GM12878 (cell line): Measurements from ENCODE around the gene CCNY. TPM values are rescaled to one million over a fixed set of nuclear protein-coding genes. Genes with fewer than 3 reads are reported as not detected.

ENCODE experiments used
- ATAC-seq: fragments of 200-7000 bp; cut with Tn5 transposase; 3 replicates; pipeline ENCODE4 v1.9.1; 2020; ENCODE audit warnings: mild to moderate bottlenecking, moderate library complexity
- BruUV-seq: library from RNA; stranded (reverse); fragments of 400-500 nt; replicated peaks from 2 replicates; lab custom pipeline; 2021; lab: Mats Ljungman, UMichigan
- CTCF ChIA-PET: fragments of 300-600 bp; sonication (Branson Sonifier 250); formaldehyde crosslinking; extraction: SDS; loops from one replicate; lab custom pipeline; 2021; ENCODE audit warnings: inconsistent platforms; lab: Yijun Ruan, JAX
- POLR2A ChIA-PET: fragments of 350-600 bp; formaldehyde crosslinking; extraction: SDS; loops from one replicate; lab custom pipeline; 2021; ENCODE audit warnings: inconsistent platforms; lab: Charles Lee
- RAD21 ChIA-PET: fragments of 300-600 bp; sonication (Branson Sonifier 250); formaldehyde crosslinking; loops from one replicate; lab custom pipeline; 2023; ENCODE audit warnings: antibody characterized with exemption; ENCODE audit not compliant: unreplicated experiment; lab: Charles Lee
- SMC1A ChIA-PET: fragments of 300-600 bp; sonication (Branson Sonifier 250); formaldehyde crosslinking; loops from one replicate; lab custom pipeline; 2023; ENCODE audit not compliant: unreplicated experiment, uncharacterized antibody; lab: Charles Lee
- DNase-seq: peaks from one replicate; pipeline ENCODE4 v3.0.0-alpha.2; 2011; ENCODE audit warnings: low read depth, low spot score
- FAIRE-seq: peaks from 3 replicates; lab custom pipeline; 2011; peaks lifted over from hg19 to GRCh38; lab: Jason Lieb, UNC
- H2AFZ ChIP-seq: 2 replicates; pipeline ENCODE4 v1.6.0; 2011; ENCODE audit warnings: low read depth, low read length, control low read depth; ENCODE audit not compliant: control insufficient read depth
- H3K27ac ChIP-seq: 2 replicates; pipeline ENCODE4 v1.5.1; 2011; ENCODE audit warnings: control low read depth; ENCODE audit not compliant: control insufficient read depth, insufficient read depth
- H3K27me3 ChIP-seq, 2 experiments: replicated peaks in 1 of 2; 2 replicates each; pipeline versions ENCODE4 v1.6.0 to v1.6.1; 2011; ENCODE audit warnings: low read length in 1 of 2; ENCODE audit not compliant: control insufficient read depth in 2 of 2, insufficient read depth in 2 of 2
- H3K36me3 ChIP-seq, 2 experiments: 2 replicates each; pipeline ENCODE4 v1.5.1; 2011; ENCODE audit warnings: low read length in 1 of 2; ENCODE audit not compliant: control insufficient read depth in 2 of 2, insufficient read depth in 2 of 2
- H3K4me1 ChIP-seq: 2 replicates; pipeline ENCODE4 v1.6.1; 2011; ENCODE audit warnings: mild to moderate bottlenecking, low read length, moderate library complexity, mixed read lengths; ENCODE audit not compliant: control insufficient read depth, insufficient read depth
- H3K4me2 ChIP-seq: 2 replicates; pipeline ENCODE4 v1.6.0; 2011; ENCODE audit warnings: control low read depth; ENCODE audit not compliant: control insufficient read depth, insufficient read depth
- H3K4me3 ChIP-seq: fragments of 200-600 bp; sonication (generic); 2 replicates; pipeline ENCODE4 v1.5.1; 2016
- H3K79me2 ChIP-seq: 2 replicates; pipeline ENCODE4 v1.6.0; 2011; ENCODE audit warnings: low read length; ENCODE audit not compliant: control insufficient read depth, insufficient read depth
- H3K9ac ChIP-seq: 2 replicates; pipeline ENCODE4 v1.8.0; 2011; ENCODE audit warnings: low read length, control low read depth, mixed read lengths; ENCODE audit not compliant: control insufficient read depth, insufficient read depth
- H3K9me3 ChIP-seq: replicated peaks from 3 replicates; pipeline ENCODE4 v1.5.1; 2011; ENCODE audit warnings: mild to moderate bottlenecking, low read length; ENCODE audit not compliant: control insufficient read depth, insufficient read depth
- H4K20me1 ChIP-seq: 2 replicates; pipeline ENCODE4 v1.6.0; 2011; ENCODE audit not compliant: control insufficient read depth, insufficient read depth
- ESRRA ChIP-seq: IDR thresholded peaks from 2 replicates; pipeline ENCODE4 v1.6.1; 2012; ENCODE audit warnings: mild to moderate bottlenecking, low read length, improper control_type of control experiment
- JUND ChIP-seq: IDR thresholded peaks from 2 replicates; pipeline ENCODE4 v1.6.1; 2012; ENCODE audit warnings: low read depth, mild to moderate bottlenecking, low read length, improper control_type of control experiment, moderate library complexity
- KAT2A ChIP-seq: conservative IDR thresholded peaks from 2 replicates; pipeline ENCODE4 v1.6.1; 2011; ENCODE audit warnings: low read depth, low read length; ENCODE audit not compliant: control insufficient read depth
- LARP7 ChIP-seq: fragments of 450-650 bp; IDR thresholded peaks from 2 replicates; pipeline ENCODE4 v1.6.1; 2017; ENCODE audit warnings: mild to moderate bottlenecking
- MYC ChIP-seq: IDR thresholded peaks from 2 replicates; pipeline ENCODE4 v1.6.1; 2011; ENCODE audit warnings: mild to moderate bottlenecking, low read length, moderate library complexity, inconsistent platforms; ENCODE audit not compliant: insufficient read depth, insufficient replicate concordance, insufficient read length, severe bottlenecking
- NBN ChIP-seq: fragments of 450-650 bp; IDR thresholded peaks from 2 replicates; pipeline ENCODE4 v1.6.1; 2016
- YBX1 ChIP-seq: fragments of 450-650 bp; IDR thresholded peaks from 2 replicates; pipeline ENCODE4 v1.6.1; 2016; ENCODE audit warnings: antibody characterized with exemption
- ZNF207 ChIP-seq: fragments of 450-650 bp; IDR thresholded peaks from 2 replicates; pipeline ENCODE4 v1.6.1; 2014; ENCODE audit warnings: antibody characterized with exemption, mild to moderate bottlenecking, borderline replicate concordance
- ZNF24 ChIP-seq: fragments of 450-650 bp; IDR thresholded peaks from 2 replicates; pipeline ENCODE4 v1.6.1; 2017; ENCODE audit warnings: antibody characterized with exemption, mild to moderate bottlenecking
- WGBS: methylation state at CpG from one replicate; pipeline ENCODE4 v1.1.6; 2016; ENCODE audit warnings: low lambda C conversion rate; ENCODE audit not compliant: insufficient replicate concordance, insufficient coverage; ENCODE audit errors: missing lambda C conversion rate; 5-methylcytosine and 5-hydroxymethylcytosine counted together
- in situ Hi-C: fragments of 300-500 bp; cut with MboI; formaldehyde crosslinking; loops from 9 replicates; pipeline ENCODE4 v1.14.3; 2018; ENCODE audit warnings: mixed read lengths
- intact Hi-C: fragments of 100-400 bp; cut with micrococcal nuclease; formaldehyde crosslinking; loops from one replicate; pipeline ENCODE4 v1.14.2; 2022; ENCODE audit not compliant: unreplicated experiment
- polyA plus RNA-seq, 11 experiments: library from polyadenylated mRNA; depleted of rRNA in 4 of 11; unstranded in 6 of 11; stranded (reverse) in 5 of 11; fragments of >200 nt; fragmentation: Nextera tagmentation in 4 of 11; fragmentation: Illumina TruSeq in 1 of 11; extraction: Ambion mirVana in 4 of 11; extraction: Trizol in 1 of 11; gene quantifications; 1 replicate in 1 of 11; 2 replicates in 10 of 11; pipeline versions ENCODE4 v1.2.1 to v1.2.3, GENCODE V29; 2011 to 2016; ENCODE audit warnings: inconsistent platforms in 2 of 11, missing spikeins in 2 of 11, low read depth in 1 of 11
- total RNA-seq, 4 experiments: library from RNA; depleted of rRNA in 3 of 4; stranded (reverse); fragments of >200 nt in 3 of 4; fragmentation: Illumina TruSeq in 1 of 4; extraction: Trizol in 1 of 4; gene quantifications; 2 replicates each; pipeline versions ENCODE4 v1.2.1 to v1.2.3, GENCODE V29; 2013 to 2021
- TF ChIP-seq, protein P1 (sequence below): fragments of 450-650 bp; IDR thresholded peaks from 2 replicates; pipeline ENCODE4 v1.6.1; 2017; ENCODE audit warnings: mild to moderate bottlenecking, low read depth, inconsistent platforms; ENCODE audit not compliant: poor library complexity, severe bottlenecking

CCNY gene
- total and polyA plus RNA-seq, 10 of the 15 experiments (the other 5 are each of a cell fraction or from before 2014, with no cell fraction given), result 3.6 to 50.0 (median 26.1) TPM

DNA sequence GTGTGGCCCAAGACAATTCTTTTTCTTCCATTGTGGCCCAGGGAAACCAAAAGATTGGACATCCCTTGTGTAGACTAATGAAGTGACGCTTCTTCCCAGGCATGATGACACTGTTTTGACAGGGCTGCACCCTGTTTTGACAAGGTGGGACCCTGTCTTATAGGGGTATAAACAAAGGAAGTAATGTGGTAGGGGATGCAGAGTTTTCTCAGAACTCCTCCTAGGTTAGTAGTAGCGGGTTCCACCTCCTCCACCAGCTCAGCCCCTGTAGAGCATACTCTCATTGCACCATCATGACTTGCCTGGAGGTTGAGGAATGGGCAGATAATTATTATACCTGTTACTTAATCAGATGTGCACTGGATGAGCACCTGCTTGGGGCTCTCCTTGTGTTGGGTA, 123.1 kb downstream of the CCNY start:
- CTCF ChIA-PET, result interaction anchor here (2.1 kb wide), 1 partner anchor 104 kb away, joined by 5 read pairs; no protein-coding TSS in a partner anchor
- H3K4me3 ChIP-seq, result no peak overlapping the region

More for the DNA sequence above, 123.1 kb downstream of the CCNY start:
- no peak for DNase-seq
- peaks cover 3% of the 10 kb centered on the region for H4K20me1 ChIP-seq
- no peaks in the 10 kb centered on the region for H3K9me3 ChIP-seq
- in situ Hi-C loops (no loop called here), intact Hi-C loops (loop anchor here (10.0 kb wide), 1 partner anchor 335 kb away; the partner anchor contains the start of gene CREM)
- H3K27ac ChIP-seq, result no peak overlapping the region
- SMC1A ChIA-PET, result interaction anchor here (0.9 to 1.6 kb wide), 2 partner anchors 42 to 103 kb away, joined by 3 to 4 read pairs; no protein-coding TSS in a partner anchor
- no peak overlapping the region for H2AFZ ChIP-seq
- H3K4me2 ChIP-seq, result no peak overlapping the region
- no peak for FAIRE-seq
- 96% methylated on average over 2 of the region's 2 CpGs for WGBS
- peaks cover 5% of the 10 kb centered on the region for H3K79me2 ChIP-seq
- no peaks in the 10 kb centered on the region for H3K36me3 ChIP-seq
- POLR2A ChIA-PET, result no interaction called here
- H3K4me1 ChIP-seq, result peaks cover 14% of the 10 kb centered on the region
- TF ChIP-seq ZNF24 (no peak), ZNF207 (no peak), NBN (no peak), JUND (no peak), ESRRA (no peak), LARP7 (no peak), MYC (no peak), KAT2A (no peak), YBX1 (no peak)
- TF ChIP-seq, protein P1, sequence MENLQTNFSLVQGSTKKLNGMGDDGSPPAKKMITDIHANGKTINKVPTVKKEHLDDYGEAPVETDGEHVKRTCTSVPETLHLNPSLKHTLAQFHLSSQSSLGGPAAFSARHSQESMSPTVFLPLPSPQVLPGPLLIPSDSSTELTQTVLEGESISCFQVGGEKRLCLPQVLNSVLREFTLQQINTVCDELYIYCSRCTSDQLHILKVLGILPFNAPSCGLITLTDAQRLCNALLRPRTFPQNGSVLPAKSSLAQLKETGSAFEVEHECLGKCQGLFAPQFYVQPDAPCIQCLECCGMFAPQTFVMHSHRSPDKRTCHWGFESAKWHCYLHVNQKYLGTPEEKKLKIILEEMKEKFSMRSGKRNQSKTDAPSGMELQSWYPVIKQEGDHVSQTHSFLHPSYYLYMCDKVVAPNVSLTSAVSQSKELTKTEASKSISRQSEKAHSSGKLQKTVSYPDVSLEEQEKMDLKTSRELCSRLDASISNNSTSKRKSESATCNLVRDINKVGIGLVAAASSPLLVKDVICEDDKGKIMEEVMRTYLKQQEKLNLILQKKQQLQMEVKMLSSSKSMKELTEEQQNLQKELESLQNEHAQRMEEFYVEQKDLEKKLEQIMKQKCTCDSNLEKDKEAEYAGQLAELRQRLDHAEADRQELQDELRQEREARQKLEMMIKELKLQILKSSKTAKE, result no peak
- no peak for ATAC-seq
- H3K9ac ChIP-seq, result no peak overlapping the region
- no TSS peak for BruUV-seq
- no peaks in the 10 kb centered on the region for H3K27me3 ChIP-seq
- RAD21 ChIA-PET, result no interaction called here
